Small intestine (tissue), 7 donors: ENCODE measurements around the gene GPC3. TPM values are rescaled to one million over a fixed set of nuclear protein-coding genes. Genes with fewer than 3 reads are reported as not detected.

Source experiments
- DNase-seq, 2 donors: peaks; one replicate each; pipeline versions ENCODE4 v3.0.0 to v3.0.0-alpha.2; 2013
- FAIRE-seq: peaks from 2 replicates; lab custom pipeline; 2012; peaks lifted over from hg19 to GRCh38; lab: Jason Lieb, UNC
- H3K27ac ChIP-seq, 3 donors: one replicate each; pipeline ENCODE4 v1.5.1; 2013; ENCODE audit warnings: low read length in 2 of 3, mild to moderate bottlenecking in 2 of 3, control low read depth in 1 of 3, inconsistent platforms in 1 of 3, low read depth in 1 of 3, moderate library complexity in 1 of 3
- H3K27me3 ChIP-seq, 3 donors: one replicate each; pipeline ENCODE4 v1.6.1; 2013; ENCODE audit warnings: low read length in 3 of 3, inconsistent platforms in 1 of 3; ENCODE audit not compliant: control insufficient read depth in 3 of 3, insufficient read depth in 3 of 3
- H3K36me3 ChIP-seq, 3 donors: one replicate each; pipeline ENCODE4 v1.6.1; 2013; ENCODE audit warnings: low read length in 3 of 3, inconsistent platforms in 1 of 3, low read depth in 1 of 3, mild to moderate bottlenecking in 1 of 3, moderate library complexity in 1 of 3; ENCODE audit not compliant: control insufficient read depth in 3 of 3, insufficient read depth in 2 of 3
- H3K4me1 ChIP-seq, 3 donors: one replicate each; pipeline ENCODE4 v1.6.1; 2013; ENCODE audit warnings: low read length in 2 of 3, inconsistent platforms in 1 of 3, low read depth in 1 of 3, mild to moderate bottlenecking in 1 of 3, moderate library complexity in 1 of 3; ENCODE audit not compliant: control insufficient read depth in 3 of 3, insufficient read depth in 2 of 3
- H3K4me3 ChIP-seq, 3 donors: one replicate each; pipeline ENCODE4 v1.5.1; 2013; ENCODE audit warnings: low read length in 3 of 3, control low read depth in 1 of 3, inconsistent platforms in 1 of 3, low read depth in 1 of 3, mild to moderate bottlenecking in 1 of 3, moderate library complexity in 1 of 3
- H3K9me3 ChIP-seq, 2 donors: one replicate each; pipeline ENCODE4 v1.6.1; 2013; ENCODE audit warnings: low read depth in 1 of 2, low read length in 1 of 2; ENCODE audit not compliant: control insufficient read depth in 2 of 2, insufficient read depth in 1 of 2
- WGBS, 3 donors: extraction: QIAGEN DNeasy Blood & Tissue Kit; methylation state at CpG; one replicate each; pipeline ENCODE4 v1.1.7; 2013; 5-methylcytosine and 5-hydroxymethylcytosine counted together
- polyA plus RNA-seq, 4 donors: library from polyadenylated mRNA; stranded (reverse) in 3 of 4; unstranded in 1 of 4; fragments of 200-250 nt in 3 of 4; fragments of 120-200 nt in 1 of 4; gene quantifications; one replicate each; pipeline versions ENCODE4 v1.2.1 to v1.2.3, GENCODE V29; 2013
- donor health status: healthy with polysubstance abuse.
- donor health status: control.
- donor health status: control.
- donor health status: Bipolar disorder and iron deficiency.
- donor health status: healthy.

The GPC3 gene
- polyA plus RNA-seq, 4 donors: 14.3 to 186 TPM; not detected in 2

DNA sequence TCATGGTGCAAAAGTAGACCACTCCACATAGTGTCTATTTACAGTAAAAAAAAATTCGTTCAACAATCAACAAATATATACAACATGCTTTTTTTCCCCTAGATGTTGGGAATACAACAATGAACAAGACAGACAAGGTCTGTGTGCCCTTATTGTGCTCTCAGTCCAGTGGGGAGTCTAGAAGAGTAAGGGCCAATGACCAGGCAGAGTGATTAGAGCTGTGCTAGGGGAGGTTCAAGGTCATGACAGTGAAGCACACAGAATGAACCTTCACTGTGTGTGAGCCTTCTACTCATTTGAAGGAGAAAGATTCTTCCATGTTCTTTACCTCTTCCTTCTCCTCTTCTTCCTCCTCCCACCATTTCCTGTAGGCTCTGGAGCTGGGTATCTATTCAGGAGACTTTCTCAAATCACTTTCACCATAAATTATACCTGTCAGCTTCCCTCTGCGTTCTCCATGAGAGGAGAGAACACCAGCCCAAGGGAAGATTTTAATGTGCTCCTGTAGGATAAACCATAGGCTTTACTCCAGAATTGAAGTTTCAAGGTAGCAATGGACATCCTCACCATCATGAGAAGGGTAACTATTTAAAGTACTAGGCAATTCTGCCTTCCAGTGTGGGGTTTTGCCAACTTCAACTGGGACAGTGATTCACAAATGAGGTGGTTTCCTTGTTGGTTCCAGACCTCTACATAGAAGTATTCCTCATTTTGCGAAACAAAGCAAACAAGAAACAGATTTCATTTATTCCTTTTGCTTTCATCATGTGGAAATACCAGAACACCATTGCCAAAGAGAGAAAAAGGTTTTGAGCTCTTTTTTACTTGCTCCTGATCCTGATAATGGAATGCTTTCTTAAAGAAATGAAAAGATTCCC, 323.2 kb downstream of the GPC3 start:
- DNase-seq (no peak), FAIRE-seq (no peak)
- H3K9me3 ChIP-seq: no peaks in the 10 kb centered on the region
- H3K36me3 ChIP-seq: no peaks in the 10 kb centered on the region
- no peaks in the 10 kb centered on the region for H3K27me3 ChIP-seq
- H3K27ac ChIP-seq: no peak overlapping the region
- no peaks in the 10 kb centered on the region for H3K4me1 ChIP-seq
- H3K4me3 ChIP-seq: no peak overlapping the region
- 63 to 75% (median 70%) methylated on average over 3 of the region's 3 CpGs for WGBS, 3 donors

DNA sequence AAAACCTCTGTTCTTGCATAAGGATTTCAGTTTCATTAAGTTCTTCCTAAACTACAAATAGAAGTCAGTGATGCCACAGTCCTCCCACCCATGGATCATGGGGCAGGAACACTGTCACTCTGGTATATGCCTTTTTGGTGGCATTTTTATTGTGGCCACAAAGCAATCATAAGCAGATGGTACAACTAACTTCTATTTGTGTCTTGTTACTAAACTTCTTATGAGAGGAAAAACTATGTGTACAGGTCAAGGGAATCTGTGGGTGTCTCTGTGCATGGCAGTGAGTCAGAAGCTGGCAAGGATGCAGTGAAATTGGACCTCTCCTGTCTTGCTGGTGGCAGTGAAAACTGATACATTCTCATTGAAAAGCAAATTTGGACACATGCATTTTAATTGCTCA, 325.1 kb downstream of the GPC3 start:
- Histone ChIP-seq H3K27ac (no peak overlapping the region), H3K27me3 (no peaks in the 10 kb centered on the region), H3K36me3 (no peaks in the 10 kb centered on the region), H3K4me1 (no peaks in the 10 kb centered on the region), H3K9me3 (no peaks in the 10 kb centered on the region), H3K4me3 (no peak overlapping the region)
- DNase-seq (no peak), FAIRE-seq (no peak)

DNA sequence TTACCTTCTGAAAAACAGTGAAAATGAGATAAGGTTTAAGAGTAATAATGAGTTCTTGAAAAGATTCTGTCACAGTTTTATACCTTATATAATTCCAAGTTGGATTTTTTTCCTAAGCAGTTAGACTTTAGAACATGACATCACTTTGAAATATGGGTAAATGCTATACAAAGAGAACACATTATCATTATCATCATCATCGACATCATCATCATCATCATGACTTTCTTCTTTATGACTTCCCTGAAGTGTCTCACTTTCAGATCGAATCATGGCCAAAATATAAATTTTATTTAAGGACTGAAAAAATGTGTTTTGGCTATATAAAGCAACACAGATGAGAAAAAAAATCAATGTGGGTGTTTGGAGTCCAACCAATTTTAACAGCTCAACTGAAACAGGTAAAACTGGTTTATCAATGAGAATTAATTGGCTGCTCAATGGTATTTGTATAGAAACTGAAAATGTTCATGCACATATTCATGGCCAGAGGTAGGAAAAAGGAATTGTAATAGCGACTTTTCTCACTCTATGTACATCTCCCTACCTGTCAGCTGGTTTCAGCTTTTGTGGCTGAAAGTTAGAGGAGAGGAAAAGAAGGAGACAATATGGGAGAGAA, 327.0 kb downstream of the GPC3 start:
- H3K27me3 ChIP-seq: no peaks in the 10 kb centered on the region
- no peak for FAIRE-seq
- no peaks in the 10 kb centered on the region for H3K9me3 ChIP-seq
- no peak for DNase-seq
- no peaks in the 10 kb centered on the region for H3K36me3 ChIP-seq
- H3K4me1 ChIP-seq: no peaks in the 10 kb centered on the region
- 15 to 58% (median 23%) methylated on average over 3 of the region's 3 CpGs for WGBS, 3 donors
- H3K4me3 ChIP-seq: no peak overlapping the region
- H3K27ac ChIP-seq: no peak overlapping the region

DNA sequence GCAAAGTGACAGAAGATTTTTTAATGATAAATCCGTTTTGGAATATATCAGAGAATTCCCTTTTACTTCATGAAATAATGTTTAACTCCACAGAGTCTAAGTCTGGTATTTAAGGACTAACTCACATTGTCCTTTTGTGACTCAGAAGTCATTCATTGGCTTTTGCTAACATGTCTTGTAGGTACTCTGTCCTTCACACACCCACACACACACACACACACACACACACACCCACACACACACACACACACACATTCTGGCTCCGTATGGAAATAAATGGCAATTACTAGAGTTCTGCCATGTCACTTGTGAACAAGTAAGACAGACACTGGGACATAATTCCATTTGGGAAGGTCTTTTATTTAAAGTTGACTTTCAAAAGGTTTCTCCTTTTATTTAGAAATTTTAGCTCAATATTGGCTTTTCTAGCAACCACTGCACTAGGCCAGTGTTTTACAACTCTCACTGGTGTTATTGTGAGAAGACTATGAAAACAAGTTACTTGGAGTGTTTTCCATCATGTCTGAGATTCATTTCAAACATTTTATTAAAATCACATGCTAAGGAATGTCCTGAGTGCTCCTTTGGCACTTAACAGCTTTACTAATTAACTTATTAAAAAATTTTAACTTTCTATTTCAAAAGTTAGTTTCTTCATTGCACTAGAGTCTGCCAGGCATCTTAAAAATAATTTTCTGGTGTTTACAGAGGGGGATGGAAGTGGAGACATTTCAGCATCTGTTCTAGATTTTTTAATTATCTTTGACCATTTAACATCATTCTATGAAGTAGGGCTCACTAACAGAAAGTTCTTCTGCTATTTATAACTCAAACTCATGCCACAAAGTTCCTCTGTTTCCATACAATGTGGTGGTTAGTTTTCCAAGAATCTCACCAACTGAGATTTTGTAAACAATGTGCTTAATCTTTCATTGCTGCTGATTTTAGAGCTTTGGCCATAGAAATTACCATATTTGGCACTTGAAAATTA, 329.8 kb downstream of the GPC3 start:
- FAIRE-seq: no peak
- no peak overlapping the region for H3K4me3 ChIP-seq
- 31 to 65% (median 56%) methylated on average over 2 of the region's 2 CpGs for WGBS, 3 donors
- no peaks in the 10 kb centered on the region for H3K9me3 ChIP-seq
- H3K4me1 ChIP-seq: no peaks in the 10 kb centered on the region
- no peak for DNase-seq
- no peaks in the 10 kb centered on the region for H3K27me3 ChIP-seq
- no peaks in the 10 kb centered on the region for H3K36me3 ChIP-seq
- H3K27ac ChIP-seq: no peak overlapping the region

DNA sequence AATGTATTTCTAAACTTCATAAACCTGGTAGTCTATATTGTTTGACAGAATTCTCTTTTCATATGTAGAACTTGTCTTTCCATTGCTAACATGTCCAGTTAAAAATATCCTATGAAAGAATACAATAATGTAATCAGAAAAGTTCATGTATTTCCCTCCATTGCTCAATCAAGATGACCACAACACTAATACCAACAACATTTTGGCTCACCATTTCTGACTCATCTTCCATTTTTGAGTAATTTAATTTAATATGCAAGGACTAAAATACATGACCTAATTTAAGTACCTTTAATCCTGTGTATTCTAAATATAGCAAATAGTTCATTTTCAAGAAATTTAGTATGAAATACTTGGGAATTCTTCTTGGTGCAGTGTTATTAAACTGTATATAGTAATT, 330.6 kb downstream of the GPC3 start:
- DNase-seq (no peak), FAIRE-seq (no peak)
- Histone ChIP-seq H3K4me3 (no peak overlapping the region), H3K9me3 (no peaks in the 10 kb centered on the region), H3K27me3 (no peaks in the 10 kb centered on the region), H3K27ac (no peak overlapping the region), H3K36me3 (no peaks in the 10 kb centered on the region), H3K4me1 (no peaks in the 10 kb centered on the region)

DNA sequence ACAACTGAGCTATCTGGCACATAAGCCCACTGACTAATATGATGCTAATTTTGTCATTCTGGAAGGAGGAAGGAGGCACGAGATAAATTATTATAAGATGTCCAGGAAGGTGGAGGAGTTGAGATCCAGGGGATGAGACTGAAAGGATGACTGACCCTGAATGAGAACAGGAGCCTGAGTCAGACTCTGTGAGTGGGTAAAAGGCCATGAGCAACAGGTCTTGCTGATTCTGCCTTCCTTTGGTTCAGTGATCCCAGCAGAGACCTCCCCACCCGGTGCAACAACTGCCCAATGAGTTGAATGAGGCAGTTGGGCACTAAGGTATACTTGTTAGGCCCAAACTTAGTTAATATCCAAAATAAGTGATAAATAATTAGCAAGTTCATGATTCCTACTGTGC, 332.0 kb downstream of the GPC3 start:
- Histone ChIP-seq H3K27ac (no peak overlapping the region), H3K4me3 (no peak overlapping the region), H3K36me3 (no peaks in the 10 kb centered on the region), H3K4me1 (no peaks in the 10 kb centered on the region), H3K9me3 (no peaks in the 10 kb centered on the region), H3K27me3 (no peaks in the 10 kb centered on the region)
- 49 to 84% (median 76%) methylated on average over 2 of the region's 2 CpGs for WGBS, 3 donors
- FAIRE-seq (no peak), DNase-seq (no peak)

DNA sequence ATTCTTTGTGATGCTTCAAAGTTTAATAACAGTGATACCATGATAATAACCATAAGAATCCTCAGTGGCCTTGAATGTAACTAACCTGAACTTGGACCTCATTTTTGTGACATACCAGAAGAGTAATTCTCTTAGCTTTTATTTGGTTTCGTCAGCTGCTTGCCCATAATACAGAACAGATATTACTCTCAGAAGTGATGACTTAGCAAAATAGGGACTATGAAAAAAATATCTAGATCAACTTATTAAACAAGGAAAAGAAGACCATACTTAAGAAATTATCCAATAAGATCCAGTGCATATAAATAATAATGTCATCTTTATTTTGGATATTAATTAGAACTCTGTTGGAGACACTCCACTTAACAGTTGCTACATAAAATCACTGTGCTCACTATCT, 333.2 kb downstream of the GPC3 start:
- no peaks in the 10 kb centered on the region for H3K27me3 ChIP-seq
- no peak overlapping the region for H3K27ac ChIP-seq
- H3K4me3 ChIP-seq: no peak overlapping the region
- no peaks in the 10 kb centered on the region for H3K36me3 ChIP-seq
- DNase-seq (no peak), FAIRE-seq (no peak)
- H3K4me1 ChIP-seq: no peaks in the 10 kb centered on the region
- no peaks in the 10 kb centered on the region for H3K9me3 ChIP-seq
- WGBS, 3 donors: 79 to 100% (median 88%) methylated on average over 1 of the region's 1 CpG

DNA sequence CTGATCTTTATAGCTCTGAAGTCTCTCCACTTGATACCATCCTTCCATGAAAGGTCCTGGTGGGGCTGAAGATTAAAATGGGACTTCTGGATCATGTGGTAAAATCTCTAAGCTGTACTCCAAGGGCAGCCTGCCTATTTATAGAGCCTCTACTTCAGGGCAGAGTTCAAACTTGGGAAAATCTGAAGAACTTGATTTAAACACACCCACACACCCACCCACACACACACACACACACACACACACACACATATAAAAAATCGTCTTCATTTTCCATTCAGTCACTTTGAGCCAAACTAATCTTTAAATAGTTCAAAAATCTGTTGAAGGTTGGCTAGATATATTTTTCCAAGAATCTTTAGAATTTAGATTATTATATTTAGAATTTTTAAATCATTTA, 335.2 kb downstream of the GPC3 start:
- no peaks in the 10 kb centered on the region for H3K36me3 ChIP-seq
- DNase-seq: no peak
- H3K4me1 ChIP-seq: no peaks in the 10 kb centered on the region
- H3K9me3 ChIP-seq: no peaks in the 10 kb centered on the region
- no peaks in the 10 kb centered on the region for H3K27me3 ChIP-seq
- WGBS, 3 donors: 13 to 20% (median 18%) methylated on average over 1 of the region's 1 CpG
- FAIRE-seq: no peak
- H3K27ac ChIP-seq: no peak overlapping the region
- no peak overlapping the region for H3K4me3 ChIP-seq
